Large intestine (tissue), 3 donors: ENCODE measurements around the gene FRRS1. TPM values are rescaled to one million over a fixed set of nuclear protein-coding genes. Genes with fewer than 3 reads are reported as not detected.

Experiments used
- DNase-seq, 2 donors: peaks; one replicate each; pipeline versions ENCODE4 v3.0.0 to v3.0.0-alpha.2; 2013
- H3K27ac ChIP-seq: one replicate; pipeline ENCODE4 v1.5.1; 2013; ENCODE audit warnings: low read length
- H3K27me3 ChIP-seq: 2 replicates; pipeline ENCODE4 v1.6.1; 2013; ENCODE audit warnings: low read length; ENCODE audit not compliant: control insufficient read depth, insufficient read depth
- H3K36me3 ChIP-seq: 2 replicates; pipeline ENCODE4 v1.6.1; 2013; ENCODE audit warnings: low read length; ENCODE audit not compliant: control insufficient read depth, insufficient read depth
- H3K4me1 ChIP-seq: one replicate; pipeline ENCODE4 v1.6.1; 2013; ENCODE audit warnings: low read length; ENCODE audit not compliant: control insufficient read depth, insufficient read depth
- H3K4me3 ChIP-seq: one replicate; pipeline ENCODE4 v1.5.1; 2013; ENCODE audit warnings: low read length
- H3K9me3 ChIP-seq: one replicate; pipeline ENCODE4 v1.6.1; 2013; ENCODE audit warnings: mild to moderate bottlenecking, low read depth, low read length, moderate library complexity; ENCODE audit not compliant: control insufficient read depth
- WGBS: methylation state at CpG from one replicate; pipeline ENCODE4 v1.1.5; 2013; ENCODE audit warnings: low lambda C conversion rate; ENCODE audit not compliant: insufficient coverage; 5-methylcytosine and 5-hydroxymethylcytosine counted together
- polyA plus RNA-seq: library from polyadenylated mRNA; unstranded; fragments of 120-200 nt; gene quantifications from one replicate; pipeline ENCODE4 v1.2.1, GENCODE V29; 2013

Gene FRRS1
- polyA plus RNA-seq, 1 donor, result 6.2 TPM

DNA sequence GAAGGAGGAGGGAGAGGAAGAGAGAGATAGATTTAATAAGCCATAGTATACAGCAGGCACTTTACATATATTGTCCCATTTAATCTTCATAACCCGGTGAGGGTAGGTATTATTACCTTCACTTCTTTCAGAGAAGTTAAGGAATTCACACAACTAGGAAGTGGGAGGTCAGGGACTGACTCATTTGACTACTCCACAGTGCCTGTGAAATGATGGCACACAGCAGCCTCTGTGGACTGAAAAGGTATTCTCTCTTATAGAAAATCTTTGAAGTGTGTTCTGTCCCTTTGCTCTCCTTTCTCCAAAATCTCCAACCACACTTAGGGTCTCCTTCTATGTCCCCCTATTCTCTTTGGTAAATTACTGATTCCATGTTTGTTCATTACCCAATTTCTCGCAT is 96.6 kb downstream of the FRRS1 start:
- Histone ChIP-seq H3K4me3 (no peak overlapping the region), H3K27me3 (no peaks in the 10 kb centered on the region), H3K36me3 (no peaks in the 10 kb centered on the region), H3K27ac (no peak overlapping the region), H3K9me3 (no peaks in the 10 kb centered on the region), H3K4me1 (no peaks in the 10 kb centered on the region)
- 100% methylated on average over 1 of the region's 2 CpGs for WGBS
- no peak for DNase-seq

DNA sequence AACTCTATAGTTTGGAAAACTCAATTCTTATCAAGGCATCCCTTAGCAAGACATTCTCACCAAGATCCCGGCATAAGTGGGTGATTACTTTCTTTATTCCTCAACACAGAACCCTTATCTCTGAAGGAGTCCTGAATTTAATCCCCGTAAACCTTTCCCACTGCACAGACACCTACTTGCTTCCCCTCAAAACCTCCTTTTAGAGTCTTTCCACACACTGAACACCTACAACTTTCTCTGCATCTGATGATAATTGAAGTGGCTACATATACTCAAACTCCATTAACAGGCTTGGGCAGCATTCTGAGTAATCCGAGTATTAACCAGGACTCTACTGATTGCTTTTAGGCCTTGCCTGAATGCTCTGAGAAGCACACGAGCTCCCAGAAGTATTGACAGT is 97.1 kb downstream of the FRRS1 start:
- WGBS, result no CpG with 5 or more reads among the region's 4 CpGs
- H3K27me3 ChIP-seq, result no peaks in the 10 kb centered on the region
- H3K27ac ChIP-seq, result no peak overlapping the region
- no peak overlapping the region for H3K4me3 ChIP-seq
- no peak for DNase-seq
- no peaks in the 10 kb centered on the region for H3K9me3 ChIP-seq
- H3K36me3 ChIP-seq, result no peaks in the 10 kb centered on the region
- H3K4me1 ChIP-seq, result no peaks in the 10 kb centered on the region

DNA sequence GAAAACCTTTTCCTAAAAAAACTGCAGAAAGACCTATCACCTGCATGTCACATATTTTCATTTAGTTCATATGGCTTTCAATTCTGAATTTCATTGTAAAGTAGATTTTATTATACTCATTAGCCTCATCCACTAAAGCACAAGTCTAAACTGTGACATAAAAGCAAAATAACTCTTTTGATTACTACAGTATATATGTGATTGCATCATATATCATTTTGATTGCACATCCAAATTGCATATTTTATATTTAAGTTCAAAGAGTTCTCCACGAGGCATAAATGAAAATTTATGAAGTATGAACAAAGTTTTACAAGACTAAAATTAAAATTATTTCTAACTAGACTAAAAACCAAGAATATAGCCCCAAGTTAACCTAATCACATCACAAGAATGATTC is 101.2 kb downstream of the FRRS1 start:
- H3K4me3 ChIP-seq, result no peak overlapping the region
- WGBS, result 70% methylated on average over 1 of the region's 1 CpG

DNA sequence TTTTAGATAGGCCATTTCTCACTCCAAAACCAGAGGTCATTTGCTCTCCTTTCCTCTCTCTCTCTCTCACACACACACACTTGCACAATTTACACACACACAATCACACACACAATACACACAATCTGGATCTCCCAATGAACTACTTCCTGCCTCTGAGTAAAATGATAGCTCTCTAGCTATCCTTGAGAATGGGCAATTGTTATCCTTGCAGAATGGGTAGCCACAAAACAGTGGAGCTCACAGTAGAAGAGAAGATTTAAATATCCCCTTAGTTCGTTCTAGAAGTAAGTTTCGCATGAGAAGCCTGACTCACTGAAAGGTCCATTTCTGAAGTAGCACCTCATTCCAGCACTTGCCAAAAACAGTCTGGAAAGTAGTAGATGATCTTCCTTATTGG is 102.9 kb downstream of the FRRS1 start:
- no peaks in the 10 kb centered on the region for H3K36me3 ChIP-seq
- H3K9me3 ChIP-seq, result no peaks in the 10 kb centered on the region
- WGBS, result no CpG with 5 or more reads among the region's 2 CpGs
- no peaks in the 10 kb centered on the region for H3K4me1 ChIP-seq
- no peak overlapping the region for H3K4me3 ChIP-seq
- no peak overlapping the region for H3K27ac ChIP-seq
- H3K27me3 ChIP-seq, result no peaks in the 10 kb centered on the region
- DNase-seq, result no peak

More for the DNA sequence above, 101.2 kb downstream of the FRRS1 start:
- Histone ChIP-seq H3K4me1 (no peaks in the 10 kb centered on the region), H3K27ac (no peak overlapping the region), H3K36me3 (no peaks in the 10 kb centered on the region), H3K27me3 (no peaks in the 10 kb centered on the region), H3K9me3 (no peaks in the 10 kb centered on the region)
- no peak for DNase-seq

DNA sequence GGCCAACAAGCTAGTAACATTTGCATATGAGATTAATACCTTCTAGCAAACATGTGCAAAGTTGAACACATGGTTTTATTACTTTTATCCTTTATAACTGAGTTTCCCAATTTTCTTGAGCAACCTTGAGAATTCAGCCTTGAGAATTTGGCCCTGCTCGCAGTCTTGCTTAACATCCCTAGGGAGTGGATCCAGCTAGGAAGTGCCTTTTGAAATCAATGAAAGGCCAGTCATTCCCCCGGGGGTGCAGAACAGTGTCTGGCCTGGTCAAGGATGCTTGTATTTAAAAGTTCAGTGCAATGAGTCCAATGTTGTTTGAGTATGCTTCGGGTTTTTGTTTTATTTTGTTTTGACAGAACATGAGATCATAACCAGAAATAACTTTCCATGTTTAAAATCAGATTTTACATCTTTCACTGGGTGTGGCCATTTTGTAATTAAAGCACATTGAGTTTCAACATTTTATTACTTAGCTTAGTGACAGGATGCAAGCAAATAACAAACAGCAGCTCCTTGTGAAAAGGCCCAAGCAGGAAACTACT is 103.8 kb downstream of the FRRS1 start:
- Histone ChIP-seq H3K27ac (no peak overlapping the region), H3K36me3 (no peaks in the 10 kb centered on the region), H3K4me1 (no peaks in the 10 kb centered on the region), H3K9me3 (no peaks in the 10 kb centered on the region), H3K27me3 (no peaks in the 10 kb centered on the region), H3K4me3 (no peak overlapping the region)
- DNase-seq, result no peak
- no CpG with 5 or more reads among the region's 3 CpGs for WGBS

DNA sequence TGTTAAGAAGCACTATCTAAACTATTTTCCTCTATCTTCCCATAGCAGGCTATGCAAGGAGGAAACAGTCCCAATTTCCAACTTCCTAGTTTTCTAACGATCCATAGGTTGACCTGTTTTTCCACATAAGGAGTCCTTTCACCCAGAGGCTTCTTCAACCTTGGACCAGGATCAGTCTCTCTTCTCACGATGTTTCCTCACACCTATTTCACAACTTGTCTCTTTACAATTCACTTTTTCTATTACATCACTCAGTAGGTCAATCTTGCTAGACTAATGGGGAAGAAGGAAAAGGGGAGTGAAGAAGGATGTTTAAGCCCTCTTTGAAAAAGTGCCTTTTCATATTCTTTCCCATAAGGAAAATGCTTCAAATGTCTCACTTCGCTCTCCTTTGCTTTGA is 104.7 kb downstream of the FRRS1 start:
- Histone ChIP-seq H3K36me3 (no peaks in the 10 kb centered on the region), H3K27me3 (no peaks in the 10 kb centered on the region), H3K27ac (no peak overlapping the region), H3K4me1 (no peaks in the 10 kb centered on the region), H3K4me3 (no peak overlapping the region), H3K9me3 (no peaks in the 10 kb centered on the region)
- no peak for DNase-seq
- 93% methylated on average over 2 of the region's 3 CpGs for WGBS

DNA sequence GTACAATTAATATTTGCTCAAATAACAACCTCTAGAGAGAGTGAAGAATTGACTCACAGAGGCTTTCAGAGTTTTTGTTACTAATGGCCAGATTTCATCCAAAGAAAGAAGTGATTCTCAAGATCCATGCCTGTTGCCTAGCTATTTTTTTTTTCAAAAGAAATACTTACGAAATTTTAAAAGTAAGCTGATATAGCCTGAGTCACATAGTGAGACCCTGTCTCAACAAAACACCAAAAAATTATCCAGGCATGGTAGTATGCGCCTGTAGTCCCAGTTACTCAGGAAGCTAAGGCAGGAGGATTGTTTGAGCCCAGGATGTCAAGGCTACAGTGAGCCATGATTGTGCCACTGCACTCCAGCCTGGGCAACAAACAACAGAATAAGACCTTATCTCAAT is 105.9 kb downstream of the FRRS1 start:
- Histone ChIP-seq H3K4me3 (no peak overlapping the region), H3K27me3 (no peaks in the 10 kb centered on the region), H3K4me1 (no peaks in the 10 kb centered on the region), H3K36me3 (no peaks in the 10 kb centered on the region), H3K9me3 (no peaks in the 10 kb centered on the region), H3K27ac (no peak overlapping the region)
- WGBS, result no CpG with 5 or more reads among the region's 2 CpGs
- DNase-seq, result no peak

DNA sequence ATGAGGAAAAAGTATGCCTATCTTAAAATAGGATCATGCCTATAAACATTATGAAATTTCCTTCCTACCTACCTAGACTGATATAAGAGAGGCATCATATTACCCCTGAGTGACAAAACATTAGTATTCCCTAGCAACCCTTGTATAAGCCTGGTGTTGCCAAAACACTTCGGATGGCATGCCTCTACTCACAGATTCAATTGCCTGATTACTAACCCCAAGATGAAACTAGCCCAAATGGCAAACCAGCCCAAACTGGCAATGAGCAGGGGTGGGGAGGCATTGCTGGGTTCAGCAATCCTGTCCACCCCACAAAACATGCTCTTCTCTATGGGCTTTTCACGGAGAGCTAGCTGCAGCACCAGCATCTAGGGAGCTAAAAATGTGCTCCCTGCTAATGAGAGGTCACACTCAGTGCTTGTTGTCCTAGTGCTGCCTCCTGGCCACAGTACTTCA is 106.7 kb downstream of the FRRS1 start:
- Histone ChIP-seq H3K4me1 (no peaks in the 10 kb centered on the region), H3K27ac (no peak overlapping the region), H3K36me3 (no peaks in the 10 kb centered on the region), H3K4me3 (no peak overlapping the region), H3K27me3 (no peaks in the 10 kb centered on the region), H3K9me3 (no peaks in the 10 kb centered on the region)
- DNase-seq, result no peak
- WGBS, result no CpG with 5 or more reads among the region's 2 CpGs

Other genes starting within 250 kb of the FRRS1 start
- gene PALMD, start 120.5 kb downstream of the FRRS1 start, polyA plus RNA-seq, result 4.6 TPM
- gene AGL, start 83.7 kb upstream of the FRRS1 start, polyA plus RNA-seq, result 18.4 TPM
- gene SLC35A3, start 203.4 kb upstream of the FRRS1 start, polyA plus RNA-seq, result 78.9 TPM